H9 (cell line): ENCODE results near the gene RRP9. TPM values are rescaled to one million over a fixed set of nuclear protein-coding genes. Genes with fewer than 3 reads are reported as not detected.
A peak's percentile ranks its signal among the peaks of the same experiment; 100 is the strongest.

Experiments
- DNase-seq: peaks from one replicate; pipeline ENCODE4 v3.0.0-alpha.2; 2017
- H2AFZ ChIP-seq: one replicate; pipeline ENCODE4 v1.6.1; 2013; ENCODE audit warnings: mild to moderate bottlenecking, low read length, control low read depth, moderate library complexity
- H2AK5ac ChIP-seq: 2 replicates; pipeline ENCODE4 v1.6.1; 2013; ENCODE audit warnings: low read length, control low read depth, mixed read lengths; ENCODE audit not compliant: insufficient read length
- H2BK120ac ChIP-seq: one replicate; pipeline ENCODE4 v1.6.1; 2013; ENCODE audit warnings: low read depth, mild to moderate bottlenecking, low read length, control low read depth, inconsistent platforms; ENCODE audit not compliant: poor library complexity, severe bottlenecking
- H2BK12ac ChIP-seq: 2 replicates; pipeline ENCODE4 v1.6.1; 2013; ENCODE audit warnings: low read length, control low read depth, mixed read lengths, low read depth; ENCODE audit not compliant: insufficient read length
- H2BK15ac ChIP-seq: 2 replicates; pipeline ENCODE4 v1.6.1; 2013; ENCODE audit warnings: low read depth, low read length, control low read depth
- H2BK20ac ChIP-seq: one replicate; pipeline ENCODE4 v1.6.1; 2013; ENCODE audit warnings: low read depth, mild to moderate bottlenecking, low read length, control low read depth, inconsistent platforms; ENCODE audit not compliant: poor library complexity, severe bottlenecking
- H2BK5ac ChIP-seq: 2 replicates; pipeline ENCODE4 v1.6.1; 2013; ENCODE audit warnings: low read length, control low read depth, mixed read lengths; ENCODE audit not compliant: insufficient read length
- H3K14ac ChIP-seq: 2 replicates; pipeline ENCODE4 v1.6.1; 2013; ENCODE audit warnings: low read length, control low read depth; ENCODE audit not compliant: insufficient read depth
- H3K18ac ChIP-seq: 2 replicates; pipeline ENCODE4 v1.6.1; 2013; ENCODE audit warnings: low read depth, mild to moderate bottlenecking, mixed read lengths, low read length, control low read depth; ENCODE audit not compliant: insufficient read length
- H3K23ac ChIP-seq: 2 replicates; pipeline ENCODE4 v1.6.1; 2013; ENCODE audit warnings: low read length, control low read depth, mixed read lengths, low read depth; ENCODE audit not compliant: insufficient read length
- H3K23me2 ChIP-seq: 2 replicates; pipeline ENCODE4 v1.6.1; 2013; ENCODE audit warnings: low read depth, mild to moderate bottlenecking, mixed read lengths, low read length, control low read depth; ENCODE audit not compliant: insufficient read length, poor library complexity, severe bottlenecking
- H3K27ac ChIP-seq: 2 replicates; pipeline ENCODE4 v1.5.1; 2013; ENCODE audit warnings: low read length, control low read depth, mixed read lengths, low read depth; ENCODE audit not compliant: insufficient read length
- H3K27me3 ChIP-seq: 2 replicates; pipeline ENCODE4 v1.6.1; 2013; ENCODE audit warnings: low read length, control low read depth, inconsistent platforms; ENCODE audit not compliant: insufficient read depth
- H3K4ac ChIP-seq: 2 replicates; pipeline ENCODE4 v1.6.1; 2013; ENCODE audit warnings: low read depth, mild to moderate bottlenecking, control low read depth, inconsistent platforms, low read length, moderate library complexity
- H3K4me1 ChIP-seq: 2 replicates; pipeline ENCODE4 v1.6.1; 2013; ENCODE audit warnings: low read length, control low read depth, inconsistent platforms; ENCODE audit not compliant: insufficient read depth
- H3K4me2 ChIP-seq: 2 replicates; pipeline ENCODE4 v1.6.1; 2013; ENCODE audit warnings: low read length, control low read depth, mixed read lengths; ENCODE audit not compliant: insufficient read length, insufficient read depth
- H3K56ac ChIP-seq: 2 replicates; pipeline ENCODE4 v1.6.1; 2013; ENCODE audit warnings: low read depth, mild to moderate bottlenecking, mixed read lengths, low read length, control low read depth; ENCODE audit not compliant: insufficient read length
- H3K79me1 ChIP-seq: 2 replicates; pipeline ENCODE4 v1.6.1; 2013; ENCODE audit warnings: low read depth, mild to moderate bottlenecking, moderate library complexity, low read length, control low read depth, inconsistent platforms; ENCODE audit not compliant: insufficient read depth, poor library complexity, severe bottlenecking
- H3K79me2 ChIP-seq: 2 replicates; pipeline ENCODE4 v1.6.1; 2013; ENCODE audit warnings: low read length, control low read depth, inconsistent platforms; ENCODE audit not compliant: insufficient read depth
- H3K9ac ChIP-seq: 2 replicates; pipeline ENCODE4 v1.6.1; 2013; ENCODE audit warnings: low read length, control low read depth, mixed read lengths; ENCODE audit not compliant: insufficient read length; ENCODE audit errors: extremely low read depth
- H3K9me3 ChIP-seq: one replicate; pipeline ENCODE4 v1.6.1; 2013; ENCODE audit warnings: low read depth, low read length, inconsistent platforms; ENCODE audit not compliant: control insufficient read depth
- H3T11ph ChIP-seq: one replicate; pipeline ENCODE4 v1.6.1; 2013; ENCODE audit warnings: mild to moderate bottlenecking, low read length, control low read depth, inconsistent platforms
- H4K20me1 ChIP-seq: one replicate; pipeline ENCODE4 v1.6.1; 2013; ENCODE audit not compliant: control insufficient read depth, insufficient read length, insufficient read depth
- H4K5ac ChIP-seq: 2 replicates; pipeline ENCODE4 v1.6.1; 2013; ENCODE audit warnings: low read depth, mild to moderate bottlenecking, mixed read lengths, low read length, control low read depth; ENCODE audit not compliant: insufficient read length
- H4K8ac ChIP-seq: replicated peaks from 2 replicates; pipeline ENCODE4 v1.6.1; 2013; ENCODE audit warnings: low read length, control low read depth, mixed read lengths, low read depth; ENCODE audit not compliant: insufficient read length
- H4K91ac ChIP-seq: 2 replicates; pipeline ENCODE4 v1.6.1; 2013; ENCODE audit warnings: low read depth, mild to moderate bottlenecking, moderate library complexity, mixed read lengths, low read length, control low read depth; ENCODE audit not compliant: insufficient read length
- H3K27ac Mint-ChIP-seq, 3 experiments: 2 replicates in 2 of 3; 3 replicates in 1 of 3; pipeline ENCODE4 v1.8.0; 2020 to 2021; ENCODE audit warnings: mixed read lengths in 3 of 3, mild to moderate bottlenecking in 1 of 3, moderate library complexity in 1 of 3
- H3K27me3 Mint-ChIP-seq: 2 replicates; pipeline ENCODE4 v1.8.0; 2021; ENCODE audit warnings: low read depth, mild to moderate bottlenecking, moderate library complexity, mixed read lengths
- H3K36me3 Mint-ChIP-seq, 3 experiments: 2 replicates in 2 of 3; 3 replicates in 1 of 3; pipeline ENCODE4 v1.8.0; 2020 to 2021; ENCODE audit warnings: low read depth in 3 of 3, mixed read lengths in 3 of 3; ENCODE audit not compliant: insufficient read depth in 1 of 3
- H3K4me1 Mint-ChIP-seq, 2 experiments: 2 replicates each; pipeline ENCODE4 v1.8.0; 2020; ENCODE audit warnings: mixed read lengths in 2 of 2
- H3K4me3 Mint-ChIP-seq, 2 experiments: 2 replicates in 1 of 2; 3 replicates in 1 of 2; pipeline ENCODE4 v1.8.0; 2020 to 2021; ENCODE audit warnings: mild to moderate bottlenecking in 2 of 2, mixed read lengths in 2 of 2, moderate library complexity in 1 of 2
- H3K9me3 Mint-ChIP-seq, 2 experiments: 2 replicates in 1 of 2; 3 replicates in 1 of 2; pipeline ENCODE4 v1.8.0; 2020; ENCODE audit warnings: mild to moderate bottlenecking in 2 of 2, mixed read lengths in 2 of 2, moderate library complexity in 1 of 2
- CTCF ChIP-seq: fragments of 200-600 bp; sonication (generic); conservative IDR thresholded peaks from 3 replicates; pipeline ENCODE4 v1.8.0; 2021; ENCODE audit warnings: antibody characterized with exemption, mild to moderate bottlenecking
- WGBS: extraction: QIAGEN DNeasy Blood & Tissue Kit; methylation state at CpG from one replicate; pipeline ENCODE4 v1.1.7; 2013; ENCODE audit warnings: missing lambda C conversion rate, low lambda C conversion rate, mixed read lengths; ENCODE audit not compliant: insufficient read length; ENCODE audit errors: extremely low coverage; 5-methylcytosine and 5-hydroxymethylcytosine counted together
- total RNA-seq: library from RNA; stranded (reverse); gene quantifications from 2 replicates; pipeline ENCODE4 v1.2.1, GENCODE V29; 2021

The RRP9 gene
- total RNA-seq, 1 experiment from 2014 or later = 64.0 TPM

GRCh38 chr3:51974277-51974962 is 32.7 kb upstream of the RRP9 start:
- Histone ChIP-seq H2AK5ac (no peak overlapping the region), H2BK120ac (no peak overlapping the region), H3K79me2 (no peaks in the 10 kb centered on the region), H2BK5ac (no peak overlapping the region), H3K9me3 (no peaks in the 10 kb centered on the region), H3K23ac (no peak overlapping the region), H3K4me1 (peaks cover 12% of the 10 kb centered on the region; the same call in 1 of the 2 replicates), H2BK12ac (no peak overlapping the region), H2BK15ac (no peak overlapping the region), H2BK20ac (no peak overlapping the region), H3K23me2 (peaks cover 10% of the 10 kb centered on the region), H2AFZ (no peak overlapping the region), H3K4ac (no peak overlapping the region), H3K14ac (no peak overlapping the region), H4K5ac (no peak overlapping the region), H3K79me1 (no peaks in the 10 kb centered on the region), H4K8ac (no peak overlapping the region), H3K56ac (no peak overlapping the region), H4K20me1 (peaks cover 3% of the 10 kb centered on the region), H3K4me2 (peak overlapping the region; percentile 64), H3T11ph (no peak overlapping the region), H3K27me3 (peaks cover 7% of the 10 kb centered on the region; the same call in 1 of the 2 replicates), H3K27ac (no peak overlapping the region), H3K18ac (peak overlapping the region; percentile 30), H3K9ac (no peak overlapping the region), H4K91ac (no peak overlapping the region)
- Mint-ChIP-seq H3K27me3 (peaks cover 34% of the 10 kb centered on the region), H3K4me3 (peak overlapping the region; percentile 87), H3K9me3 (no peaks in the 10 kb centered on the region), H3K27ac (no peak overlapping the region), H3K4me1 (peaks cover 15 to 34% of the 10 kb centered on the region in 2 experiments), H3K36me3 (no peaks in the 10 kb centered on the region; a peak in 3 of 7 replicates)
- WGBS = no CpG with 5 or more reads among the region's 30 CpGs
- DNase-seq = no peak
- TF ChIP-seq CTCF = no peak; the same call in 2 of the 3 replicates
